Testis (tissue), 3 donors: ENCODE measurements around the gene KLF15. TPM values are rescaled to one million over a fixed set of nuclear protein-coding genes. Genes with fewer than 3 reads are reported as not detected.

Experiments
- DNase-seq: peaks from one replicate; pipeline ENCODE4 v3.0.0-alpha.2; 2019
- H3K27ac ChIP-seq, 2 donors: fragments of 200-600 bp; sonication (generic); one replicate each; pipeline ENCODE4 v1.5.1; 2019
- H3K27me3 ChIP-seq: fragments of 200-600 bp; sonication (generic); one replicate; pipeline ENCODE4 v1.5.1; 2019
- H3K36me3 ChIP-seq: fragments of 200-600 bp; sonication (generic); one replicate; pipeline ENCODE4 v1.5.1; 2017; ENCODE audit warnings: low read depth; ENCODE audit errors: missing control alignments
- H3K4me1 ChIP-seq: fragments of 200-600 bp; sonication (generic); one replicate; pipeline ENCODE4 v1.5.1; 2019
- H3K4me3 ChIP-seq, 2 donors: fragments of 200-600 bp; sonication (generic); one replicate each; pipeline ENCODE4 v1.5.1; 2017 to 2019
- H3K9me3 ChIP-seq: fragments of 200-600 bp; sonication (generic); one replicate; pipeline ENCODE4 v1.5.1; 2017
- CTCF ChIP-seq, 3 experiments: fragments of 450-650 bp in 2 of 3; fragments of 200-600 bp in 1 of 3; sonication (generic) in 1 of 3; IDR thresholded peaks; one replicate each; pipeline ENCODE4 v1.5.1; 2016 to 2019; ENCODE audit warnings: antibody characterized with exemption in 3 of 3, mild to moderate bottlenecking in 2 of 3, moderate library complexity in 1 of 3
- POLR2A ChIP-seq: fragments of 450-650 bp; IDR thresholded peaks from one replicate; pipeline ENCODE4 v1.6.1; 2017; ENCODE audit warnings: antibody characterized with exemption, mild to moderate bottlenecking, moderate library complexity
- WGBS, 2 donors: methylation state at CpG; one replicate each; pipeline ENCODE4 v1.1.5; 2018; 5-methylcytosine and 5-hydroxymethylcytosine counted together
- intact Hi-C: fragments of 100-400 bp; cut with DNase I; formaldehyde crosslinking; loops from one replicate; pipeline ENCODE4 v1.15.1; 2023; ENCODE audit warnings: low total_unique reads
- polyA plus RNA-seq: library from polyadenylated mRNA; stranded (reverse); fragments of 350-450 nt; fragmentation: Illumina TruSeq; extraction: RNeasy Lipid Tissue Mini Kit (QIAGEN cat#74804); gene quantifications from one replicate; pipeline ENCODE4 v1.2.3, GENCODE V29; 2014; ENCODE audit warnings: low read depth, low replicate concordance; ENCODE audit not compliant: insufficient read depth
- total RNA-seq, 2 donors: library from RNA; depleted of rRNA; stranded (reverse); fragments of >200 nt; gene quantifications; one replicate each; pipeline ENCODE4 v1.2.3, GENCODE V29; 2016

The KLF15 gene
- total and polyA plus RNA-seq, 3 donors from 2014 or later: 8.5 to 36.1 (median 32.0) TPM

GRCh38 chr3:126401611-126402160 is 44.5 kb upstream of the KLF15 start:
- no peak for DNase-seq
- Histone ChIP-seq H3K27ac (no peak overlapping the region), H3K4me3 (no peak overlapping the region), H3K36me3 (no peaks in the 10 kb centered on the region), H3K4me1 (no peaks in the 10 kb centered on the region), H3K9me3 (no peaks in the 10 kb centered on the region), H3K27me3 (no peaks in the 10 kb centered on the region)
- TF ChIP-seq CTCF (IDR thresholded peaks at IDR 0.05) (no peak), POLR2A (no peak)
- intact Hi-C loops: no loop called here
- 70 to 73% methylated on average over 8 of the region's 8 CpGs for WGBS, 2 donors

GRCh38 chr3:126399756-126400155 is 42.5 kb upstream of the KLF15 start:
- TF ChIP-seq CTCF (IDR thresholded peaks at IDR 0.05): no peak
- no peak for TF ChIP-seq POLR2A
- intact Hi-C loops: loop anchor here (10.0 kb wide), 2 partner anchors 135 to 265 kb away; no protein-coding TSS in a partner anchor
- Histone ChIP-seq H3K4me1 (no peaks in the 10 kb centered on the region), H3K27ac (no peak overlapping the region), H3K4me3 (no peak overlapping the region), H3K36me3 (no peaks in the 10 kb centered on the region), H3K27me3 (no peaks in the 10 kb centered on the region), H3K9me3 (no peaks in the 10 kb centered on the region)
- WGBS, 2 donors: 96 to 97% methylated on average over 4 of the region's 4 CpGs
- DNase-seq: no peak

- no peak overlapping the region for H3K27ac ChIP-seq
- TF ChIP-seq CTCF (IDR thresholded peaks at IDR 0.05): no peak
- no peak for TF ChIP-seq POLR2A
- no peak overlapping the region for H3K4me3 ChIP-seq
- no peaks in the 10 kb centered on the region for H3K27me3 ChIP-seq
- H3K9me3 ChIP-seq: no peaks in the 10 kb centered on the region
- no peaks in the 10 kb centered on the region for H3K36me3 ChIP-seq
- intact Hi-C loops: loop anchor here (10.0 kb wide), 2 partner anchors 135 to 265 kb away; no protein-coding TSS in a partner anchor
- WGBS, 2 donors: 83 to 84% methylated on average over 1 of the region's 1 CpG
- DNase-seq: no peak
- no peaks in the 10 kb centered on the region for H3K4me1 ChIP-seq
Measured at GRCh38 chr3:126399351-126399735, 42.1 kb upstream of the KLF15 start.

GRCh38 chr3:126398423-126399350 is 41.5 kb upstream of the KLF15 start:
- intact Hi-C loops: loop anchor here (10.0 kb wide), 2 partner anchors 134 to 264 kb away; no protein-coding TSS in a partner anchor
- no peak for TF ChIP-seq CTCF (IDR thresholded peaks at IDR 0.05)
- Histone ChIP-seq H3K36me3 (no peaks in the 10 kb centered on the region), H3K27ac (no peak overlapping the region), H3K27me3 (no peaks in the 10 kb centered on the region), H3K4me3 (no peak overlapping the region), H3K4me1 (no peaks in the 10 kb centered on the region), H3K9me3 (no peaks in the 10 kb centered on the region)
- no peak for DNase-seq
- WGBS, 2 donors: 87 to 91% methylated on average over 7 to 14 of the region's 14 CpGs
